ENCODE measurements around the gene SRRM2.

SRRM2 gene

DNA sequence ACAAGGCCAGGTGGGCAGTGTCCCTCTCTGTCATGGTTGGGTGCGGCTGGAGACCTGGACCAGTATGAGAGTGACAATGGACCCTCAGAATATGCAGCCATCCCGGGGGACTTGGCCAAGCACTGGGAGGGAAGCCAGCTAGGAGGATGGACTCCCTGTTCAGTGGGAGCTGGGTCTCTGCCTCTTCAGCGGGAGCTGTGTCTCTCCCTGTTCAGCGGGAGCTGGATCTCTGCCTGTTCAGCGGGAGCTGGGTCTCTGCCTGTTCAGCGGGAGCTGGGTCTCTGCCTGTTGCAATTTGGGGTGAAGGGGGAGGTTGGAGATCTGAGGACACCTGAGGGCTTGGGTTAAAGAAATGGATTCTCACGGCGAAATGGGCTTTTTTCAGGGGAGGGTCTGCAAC, 38.7 kb downstream of the SRRM2 start:
- TF ChIP-seq, protein P1, sequence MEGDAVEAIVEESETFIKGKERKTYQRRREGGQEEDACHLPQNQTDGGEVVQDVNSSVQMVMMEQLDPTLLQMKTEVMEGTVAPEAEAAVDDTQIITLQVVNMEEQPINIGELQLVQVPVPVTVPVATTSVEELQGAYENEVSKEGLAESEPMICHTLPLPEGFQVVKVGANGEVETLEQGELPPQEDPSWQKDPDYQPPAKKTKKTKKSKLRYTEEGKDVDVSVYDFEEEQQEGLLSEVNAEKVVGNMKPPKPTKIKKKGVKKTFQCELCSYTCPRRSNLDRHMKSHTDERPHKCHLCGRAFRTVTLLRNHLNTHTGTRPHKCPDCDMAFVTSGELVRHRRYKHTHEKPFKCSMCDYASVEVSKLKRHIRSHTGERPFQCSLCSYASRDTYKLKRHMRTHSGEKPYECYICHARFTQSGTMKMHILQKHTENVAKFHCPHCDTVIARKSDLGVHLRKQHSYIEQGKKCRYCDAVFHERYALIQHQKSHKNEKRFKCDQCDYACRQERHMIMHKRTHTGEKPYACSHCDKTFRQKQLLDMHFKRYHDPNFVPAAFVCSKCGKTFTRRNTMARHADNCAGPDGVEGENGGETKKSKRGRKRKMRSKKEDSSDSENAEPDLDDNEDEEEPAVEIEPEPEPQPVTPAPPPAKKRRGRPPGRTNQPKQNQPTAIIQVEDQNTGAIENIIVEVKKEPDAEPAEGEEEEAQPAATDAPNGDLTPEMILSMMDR (conservative IDR thresholded peaks at IDR 0.05; ENCODE audit: low read length) = no peak

DNA sequence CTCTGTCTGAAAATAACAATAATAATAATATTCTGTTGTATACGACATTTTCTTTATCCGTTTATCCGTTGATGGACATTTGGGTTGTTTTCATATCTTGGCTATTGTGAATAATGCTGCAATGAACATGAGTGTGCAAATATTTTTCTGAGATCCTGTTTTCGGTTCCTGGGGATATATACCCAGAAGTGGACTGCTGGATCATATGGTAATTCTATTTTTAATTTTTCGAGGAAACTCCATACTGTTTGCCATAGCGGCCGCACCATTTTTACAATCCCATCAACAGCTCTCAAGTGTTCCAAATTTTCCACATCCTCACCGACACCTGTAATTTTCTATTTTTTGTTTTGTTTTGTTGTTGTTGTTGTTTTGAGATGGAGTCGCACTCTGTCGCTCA, 40.5 kb downstream of the SRRM2 start:
- TF ChIP-seq, protein P1 (conservative IDR thresholded peaks at IDR 0.05; ENCODE audit: low read length) = no peak
- no peak for DNase-seq (ENCODE audit: low read depth)
- no peak overlapping the region for H3K4me3 ChIP-seq (ENCODE audit: low read length)

More for the DNA sequence above, 38.7 kb downstream of the SRRM2 start:
- no peak overlapping the region for H3K4me3 ChIP-seq (ENCODE audit: low read length)
- no peak for DNase-seq (ENCODE audit: low read depth)

DNA sequence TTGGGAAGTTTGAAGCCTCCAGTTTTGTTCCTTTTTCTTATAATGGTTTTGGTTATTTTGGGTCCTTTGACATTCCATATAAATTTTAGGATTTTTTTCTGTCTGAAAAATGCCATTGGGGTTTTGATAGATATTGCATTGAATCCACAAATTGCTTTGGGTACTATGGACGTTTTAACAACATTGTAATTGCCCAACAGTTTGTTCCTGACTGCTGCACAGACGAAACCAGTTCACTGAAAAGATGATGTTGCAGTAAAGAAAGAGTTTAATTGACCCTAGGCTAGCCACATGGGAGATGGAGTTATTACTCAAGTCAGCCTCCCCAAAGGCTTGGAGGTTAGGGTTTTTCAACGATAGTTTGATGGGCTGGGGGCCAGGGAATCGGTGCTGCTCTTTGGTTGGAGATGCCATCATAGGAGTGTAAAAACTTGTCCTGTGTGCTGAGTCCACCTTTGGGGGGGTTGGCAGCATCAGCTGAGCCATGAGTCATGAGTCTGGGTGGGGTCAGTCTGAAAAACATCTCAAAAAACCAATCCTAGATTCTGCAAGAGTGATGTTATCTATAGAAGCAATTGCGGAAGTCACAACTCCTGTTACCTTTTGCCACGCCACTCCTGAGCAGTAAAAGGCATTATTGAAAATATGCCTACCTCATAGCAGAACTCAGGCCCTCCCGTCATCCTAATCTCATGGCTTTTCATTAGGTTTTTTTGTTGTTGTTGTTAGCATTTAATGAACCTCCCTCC, 43.1 kb downstream of the SRRM2 start:
- no peak overlapping the region for H3K4me3 ChIP-seq (ENCODE audit: low read length)
- TF ChIP-seq, protein P1 (conservative IDR thresholded peaks at IDR 0.05; ENCODE audit: low read length) = no peak

DNA sequence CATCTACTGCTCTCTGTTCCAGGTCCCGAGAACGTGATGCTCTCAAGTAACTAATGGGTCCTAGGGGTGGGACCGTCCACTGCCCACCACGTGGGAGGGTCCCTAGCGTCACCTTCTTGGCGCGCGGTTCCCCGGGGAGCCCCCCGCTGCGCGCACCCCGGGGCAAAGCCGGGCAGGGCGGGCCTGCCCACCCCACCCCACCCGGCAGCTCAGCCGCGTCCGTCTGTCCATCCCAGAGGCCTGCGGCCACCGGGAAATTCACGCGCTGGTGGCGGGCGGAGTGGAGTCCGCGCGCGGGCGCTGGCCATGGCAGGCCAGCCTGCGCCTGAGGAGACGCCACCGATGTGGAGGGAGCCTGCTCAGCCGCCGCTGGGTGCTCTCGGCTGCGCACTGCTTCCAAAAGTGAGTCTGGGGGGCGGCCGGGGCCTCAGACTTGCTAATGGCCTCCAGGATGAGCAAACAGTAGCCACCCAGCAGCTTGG, 46.3 kb downstream of the SRRM2 start:
- H3K4me3 ChIP-seq (ENCODE audit: low read length) = no peak overlapping the region
- no peak for DNase-seq (ENCODE audit: low read depth)
- TF ChIP-seq, protein P1 (conservative IDR thresholded peaks at IDR 0.05; ENCODE audit: low read length) = no peak

More for the DNA sequence above, 43.1 kb downstream of the SRRM2 start:
- DNase-seq (ENCODE audit: low read depth) = no peak

DNA sequence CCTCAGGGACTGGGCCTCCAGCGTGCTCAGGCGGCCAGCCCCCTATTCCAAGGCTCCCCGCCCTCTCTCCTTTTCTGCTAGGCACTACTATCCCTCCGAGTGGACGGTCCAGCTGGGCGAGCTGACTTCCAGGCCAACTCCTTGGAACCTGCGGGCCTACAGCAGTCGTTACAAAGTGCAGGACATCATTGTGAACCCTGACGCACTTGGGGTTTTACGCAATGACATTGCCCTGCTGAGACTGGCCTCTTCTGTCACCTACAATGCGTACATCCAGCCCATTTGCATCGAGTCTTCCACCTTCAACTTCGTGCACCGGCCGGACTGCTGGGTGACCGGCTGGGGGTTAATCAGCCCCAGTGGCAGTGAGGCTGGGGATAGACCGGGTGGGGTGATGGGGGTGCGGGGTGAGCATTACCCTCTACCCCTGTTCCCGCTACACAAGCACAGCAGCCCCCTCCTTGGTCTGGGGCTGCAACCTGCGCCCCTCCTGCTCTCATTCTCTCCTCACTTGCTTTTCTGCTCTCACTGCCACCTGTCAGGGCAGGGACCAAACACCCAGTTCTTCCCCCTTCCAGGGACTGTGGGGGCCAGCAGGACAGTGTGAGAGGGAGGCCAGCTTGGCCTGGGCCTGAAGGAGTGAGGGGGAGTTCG, 46.9 kb downstream of the SRRM2 start:
- DNase-seq (ENCODE audit: low read depth) = no peak
- H3K4me3 ChIP-seq (ENCODE audit: low read length) = no peak overlapping the region
- TF ChIP-seq, protein P1 (conservative IDR thresholded peaks at IDR 0.05; ENCODE audit: low read length) = no peak

DNA sequence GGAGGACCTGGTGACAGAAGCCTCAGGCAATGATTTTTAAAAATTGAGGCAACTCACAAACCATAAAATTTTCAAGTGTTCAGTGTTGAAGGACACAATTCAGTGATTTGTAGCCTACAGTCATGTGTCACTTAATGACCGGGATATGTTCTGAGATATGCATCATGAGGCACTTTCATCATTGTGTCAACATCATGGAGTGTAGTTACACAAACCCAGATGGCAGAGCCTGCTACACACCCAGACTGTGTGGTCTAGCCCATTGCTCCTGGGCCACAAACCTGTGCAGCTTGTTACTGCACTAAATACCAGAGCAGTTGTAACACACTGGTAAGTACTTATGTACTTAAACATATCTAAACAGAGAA, 47.4 kb downstream of the SRRM2 start:
- TF ChIP-seq, protein P1 (conservative IDR thresholded peaks at IDR 0.05; ENCODE audit: low read length) = no peak
- peak; percentile 35 for DNase-seq (ENCODE audit: low read depth)
- H3K4me3 ChIP-seq (ENCODE audit: low read length) = no peak overlapping the region

Data from AG10803 (cell line).